ENCODE measurements around the gene BCAS3. TPM values are rescaled to one million over a fixed set of nuclear protein-coding genes. Genes with fewer than 3 reads are reported as not detected.

The BCAS3 gene
- total RNA-seq, 2 experiments from 2014 or later: 13.4 to 14.5 TPM

- CTCF ChIA-PET (ENCODE audit: unreplicated experiment): no interaction called here
- TF ChIP-seq EZH2phosphoT487 (IDR thresholded peaks at IDR 0.05; ENCODE audit: borderline replicate concordance, low read depth, low read length) (no peak), CTCF (conservative IDR thresholded peaks at IDR 0.05; ENCODE audit: low read length) (no peak)
Measured at GRCh38 chr17:61316633-61317032, 639.0 kb downstream of the BCAS3 start.

GRCh38 chr17:61317779-61318178, 640.1 kb downstream of the BCAS3 start:
- ChIA-PET POLR2A (no interaction called here), CTCF (ENCODE audit: unreplicated experiment) (no interaction called here)
- H3K79me2 ChIP-seq (ENCODE audit: insufficient read depth, low read depth, low read length): no peaks in the 10 kb centered on the region
- intact Hi-C loops (cut with micrococcal nuclease; ENCODE audit: unreplicated experiment): no loop called here
- H3K9me3 ChIP-seq (ENCODE audit: low read length): no peaks in the 10 kb centered on the region
- no peak overlapping the region for H3K27ac ChIP-seq (ENCODE audit: low read depth, low read length, poor library complexity, severe bottlenecking)
- DNase-seq (ENCODE audit: low spot score): no peak
- H3K9me2 ChIP-seq (ENCODE audit: insufficient read depth, low read length): no peaks in the 10 kb centered on the region
- H3K4me3 ChIP-seq (ENCODE audit: low read depth, low read length, poor library complexity, severe bottlenecking): no peak overlapping the region
- no peaks in the 10 kb centered on the region for H3K4me1 ChIP-seq (ENCODE audit: insufficient read depth, low read length, poor library complexity, severe bottlenecking)
- H4K20me1 ChIP-seq (ENCODE audit: insufficient read depth, low read length): no peaks in the 10 kb centered on the region
- no peaks in the 10 kb centered on the region for H3K36me3 ChIP-seq (ENCODE audit: insufficient read depth, low read length)
- H3K4me2 ChIP-seq (ENCODE audit: low read length): no peak overlapping the region
- no TSS peak for BruUV-seq (replicated peaks)
- H2AFZ ChIP-seq (ENCODE audit: low read length): no peak overlapping the region
- TF ChIP-seq CTCF (conservative IDR thresholded peaks at IDR 0.05; ENCODE audit: low read length): no peak
- no peak for TF ChIP-seq EZH2phosphoT487 (IDR thresholded peaks at IDR 0.05; ENCODE audit: borderline replicate concordance, low read depth, low read length)

More at GRCh38 chr17:61316633-61317032, 639.0 kb downstream of the BCAS3 start:
- POLR2A ChIA-PET: no interaction called here
- Histone ChIP-seq H4K20me1 (ENCODE audit: insufficient read depth, low read length) (no peaks in the 10 kb centered on the region), H3K27ac (ENCODE audit: low read depth, low read length, poor library complexity, severe bottlenecking) (no peak overlapping the region), H3K4me2 (ENCODE audit: low read length) (no peak overlapping the region), H3K79me2 (ENCODE audit: insufficient read depth, low read depth, low read length) (no peaks in the 10 kb centered on the region), H3K9me2 (ENCODE audit: insufficient read depth, low read length) (no peaks in the 10 kb centered on the region), H3K9me3 (ENCODE audit: low read length) (no peaks in the 10 kb centered on the region), H3K36me3 (ENCODE audit: insufficient read depth, low read length) (no peaks in the 10 kb centered on the region), H3K4me3 (ENCODE audit: low read depth, low read length, poor library complexity, severe bottlenecking) (no peak overlapping the region), H2AFZ (ENCODE audit: low read length) (no peak overlapping the region), H3K4me1 (ENCODE audit: insufficient read depth, low read length, poor library complexity, severe bottlenecking) (no peaks in the 10 kb centered on the region)
- intact Hi-C loops (cut with micrococcal nuclease; ENCODE audit: unreplicated experiment): no loop called here
- DNase-seq (ENCODE audit: low spot score): no peak
- BruUV-seq (replicated peaks): no TSS peak

- Histone ChIP-seq H3K79me2 (ENCODE audit: insufficient read depth, low read depth, low read length) (no peaks in the 10 kb centered on the region), H4K20me1 (ENCODE audit: insufficient read depth, low read length) (no peaks in the 10 kb centered on the region), H3K9me3 (ENCODE audit: low read length) (no peaks in the 10 kb centered on the region), H3K36me3 (ENCODE audit: insufficient read depth, low read length) (no peaks in the 10 kb centered on the region), H3K9me2 (ENCODE audit: insufficient read depth, low read length) (no peaks in the 10 kb centered on the region), H3K27ac (ENCODE audit: low read depth, low read length, poor library complexity, severe bottlenecking) (no peak overlapping the region), H3K4me2 (ENCODE audit: low read length) (no peak overlapping the region), H3K4me3 (ENCODE audit: low read depth, low read length, poor library complexity, severe bottlenecking) (no peak overlapping the region), H2AFZ (ENCODE audit: low read length) (no peak overlapping the region), H3K4me1 (ENCODE audit: insufficient read depth, low read length, poor library complexity, severe bottlenecking) (no peaks in the 10 kb centered on the region)
- no TSS peak for BruUV-seq (replicated peaks)
- intact Hi-C loops (cut with micrococcal nuclease; ENCODE audit: unreplicated experiment): no loop called here
- DNase-seq (ENCODE audit: low spot score): no peak
- no peak for TF ChIP-seq EZH2phosphoT487 (IDR thresholded peaks at IDR 0.05; ENCODE audit: borderline replicate concordance, low read depth, low read length)
- CTCF ChIA-PET (ENCODE audit: unreplicated experiment): no interaction called here
- POLR2A ChIA-PET: interaction anchor here (0.7 to 1.4 kb wide), 4 partner anchors 11 to 285 kb away, joined by 3 read pairs; no protein-coding TSS in a partner anchor
Measured at GRCh38 chr17:61318684-61319098, 641.0 kb downstream of the BCAS3 start.
